Testis (tissue), 2 donors: ENCODE results near the gene CHCHD10.

ENCODE experiments used
- CTCF ChIP-seq, 3 experiments: fragments of 450-650 bp in 2 of 3; fragments of 200-600 bp in 1 of 3; sonication (generic) in 1 of 3; IDR thresholded peaks; one replicate each; pipeline ENCODE4 v1.5.1; 2016 to 2019; ENCODE audit warnings: antibody characterized with exemption in 3 of 3, mild to moderate bottlenecking in 2 of 3, moderate library complexity in 1 of 3
- POLR2A ChIP-seq: fragments of 450-650 bp; IDR thresholded peaks from one replicate; pipeline ENCODE4 v1.6.1; 2017; ENCODE audit warnings: antibody characterized with exemption, mild to moderate bottlenecking, moderate library complexity

GRCh38 chr22:23737696-23738095 lies 30.1 kb downstream of the CHCHD10 start:
- TF ChIP-seq CTCF (IDR thresholded peaks at IDR 0.05) = no peak
- no peak for TF ChIP-seq POLR2A
